ENCODE results near the gene ITGB1.

DNA sequence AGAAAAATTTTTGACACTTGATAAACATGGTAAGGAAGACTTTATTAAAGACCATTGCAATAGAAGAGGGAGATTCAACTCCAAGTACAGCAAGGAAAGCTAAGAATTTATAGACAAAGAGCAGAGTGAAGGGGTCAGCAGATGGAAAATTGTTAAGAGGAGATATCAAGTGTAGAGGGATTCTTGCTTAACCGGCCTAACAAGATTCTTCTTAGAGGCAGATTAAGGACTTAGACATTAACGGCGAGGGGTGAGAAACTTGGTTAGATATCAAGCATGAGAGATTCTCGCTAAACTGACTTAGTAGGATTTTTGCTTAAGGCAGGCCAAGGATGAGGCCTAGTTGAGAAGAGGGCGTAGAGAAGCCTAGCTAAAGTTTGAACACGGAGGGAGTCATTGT lies 76.0 kb downstream of the ITGB1 start:
- TF ChIP-seq, protein P1, sequence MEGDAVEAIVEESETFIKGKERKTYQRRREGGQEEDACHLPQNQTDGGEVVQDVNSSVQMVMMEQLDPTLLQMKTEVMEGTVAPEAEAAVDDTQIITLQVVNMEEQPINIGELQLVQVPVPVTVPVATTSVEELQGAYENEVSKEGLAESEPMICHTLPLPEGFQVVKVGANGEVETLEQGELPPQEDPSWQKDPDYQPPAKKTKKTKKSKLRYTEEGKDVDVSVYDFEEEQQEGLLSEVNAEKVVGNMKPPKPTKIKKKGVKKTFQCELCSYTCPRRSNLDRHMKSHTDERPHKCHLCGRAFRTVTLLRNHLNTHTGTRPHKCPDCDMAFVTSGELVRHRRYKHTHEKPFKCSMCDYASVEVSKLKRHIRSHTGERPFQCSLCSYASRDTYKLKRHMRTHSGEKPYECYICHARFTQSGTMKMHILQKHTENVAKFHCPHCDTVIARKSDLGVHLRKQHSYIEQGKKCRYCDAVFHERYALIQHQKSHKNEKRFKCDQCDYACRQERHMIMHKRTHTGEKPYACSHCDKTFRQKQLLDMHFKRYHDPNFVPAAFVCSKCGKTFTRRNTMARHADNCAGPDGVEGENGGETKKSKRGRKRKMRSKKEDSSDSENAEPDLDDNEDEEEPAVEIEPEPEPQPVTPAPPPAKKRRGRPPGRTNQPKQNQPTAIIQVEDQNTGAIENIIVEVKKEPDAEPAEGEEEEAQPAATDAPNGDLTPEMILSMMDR (IDR thresholded peaks at IDR 0.05): no peak
- no peak for TF ChIP-seq POLR2A (IDR thresholded peaks at IDR 0.05)
